Endothelial cell (in vitro differentiated cells): ENCODE data around the gene FAM204A. TPM values are rescaled to one million over a fixed set of nuclear protein-coding genes. Genes with fewer than 3 reads are reported as not detected.

Experiments
- DNase-seq: peaks from one replicate; pipeline ENCODE4 v3.0.0; 2021; ENCODE audit warnings: low spot score
- H3K27ac Mint-ChIP-seq: one replicate; pipeline ENCODE4 v1.8.0; 2021; ENCODE audit warnings: mixed read lengths, inconsistent platforms; ENCODE audit not compliant: unreplicated experiment
- H3K27me3 Mint-ChIP-seq: one replicate; pipeline ENCODE4 v1.8.0; 2021; ENCODE audit warnings: mild to moderate bottlenecking, moderate library complexity, mixed read lengths, inconsistent platforms; ENCODE audit not compliant: unreplicated experiment
- H3K36me3 Mint-ChIP-seq: one replicate; pipeline ENCODE4 v1.8.0; 2021; ENCODE audit warnings: mild to moderate bottlenecking, low read depth, mixed read lengths, inconsistent platforms; ENCODE audit not compliant: unreplicated experiment
- H3K4me1 Mint-ChIP-seq: one replicate; pipeline ENCODE4 v1.8.0; 2021; ENCODE audit warnings: mild to moderate bottlenecking, mixed read lengths, inconsistent platforms; ENCODE audit not compliant: unreplicated experiment
- H3K4me3 Mint-ChIP-seq: one replicate; pipeline ENCODE4 v1.8.0; 2021; ENCODE audit warnings: mild to moderate bottlenecking, mixed read lengths, inconsistent platforms; ENCODE audit not compliant: unreplicated experiment
- H3K9me3 Mint-ChIP-seq: one replicate; pipeline ENCODE4 v1.8.0; 2021; ENCODE audit warnings: mixed read lengths, inconsistent platforms; ENCODE audit not compliant: unreplicated experiment
- CTCF ChIP-seq: fragments of 200-600 bp; sonication (generic); IDR thresholded peaks from one replicate; pipeline ENCODE4 v1.5.0; 2021; ENCODE audit warnings: antibody characterized with exemption; ENCODE audit not compliant: unreplicated experiment
- total RNA-seq: library from RNA; stranded (reverse); fragmentation: NEBNext Ultra II Directional; extraction: Animal tissue kit (Norgen Biotek cat#: 25700); gene quantifications from one replicate; pipeline ENCODE4 v1.2.1, GENCODE V29; 2021; ENCODE audit not compliant: unreplicated experiment

Gene FAM204A
- total RNA-seq, 1 donor from 2014 or later, result 77.4 TPM

- H3K27me3 Mint-ChIP-seq, result no peaks in the 10 kb centered on the region
- DNase-seq, result no peak
- TF ChIP-seq CTCF, result no peak
- H3K9me3 Mint-ChIP-seq, result no peaks in the 10 kb centered on the region
- H3K36me3 Mint-ChIP-seq, result no peaks in the 10 kb centered on the region
- no peak overlapping the region for H3K27ac Mint-ChIP-seq
- H3K4me3 Mint-ChIP-seq, result no peak overlapping the region
- no peaks in the 10 kb centered on the region for H3K4me1 Mint-ChIP-seq
Measured at GRCh38 chr10:118357841-118358240, 15.7 kb upstream of the FAM204A start.

GRCh38 chr10:118356628-118357027 is 14.5 kb upstream of the FAM204A start:
- Mint-ChIP-seq H3K27ac (no peak overlapping the region), H3K36me3 (no peaks in the 10 kb centered on the region), H3K4me3 (no peak overlapping the region), H3K27me3 (no peaks in the 10 kb centered on the region), H3K9me3 (no peaks in the 10 kb centered on the region), H3K4me1 (no peaks in the 10 kb centered on the region)
- no peak for DNase-seq
- no peak for TF ChIP-seq CTCF

- Mint-ChIP-seq H3K36me3 (no peaks in the 10 kb centered on the region), H3K4me3 (no peak overlapping the region), H3K4me1 (no peaks in the 10 kb centered on the region), H3K27me3 (no peaks in the 10 kb centered on the region), H3K9me3 (no peaks in the 10 kb centered on the region), H3K27ac (no peak overlapping the region)
- no peak for DNase-seq
- TF ChIP-seq CTCF, result no peak
Measured at GRCh38 chr10:118355234-118355633, 13.1 kb upstream of the FAM204A start.

GRCh38 chr10:118349235-118349634 is 7.1 kb upstream of the FAM204A start:
- Mint-ChIP-seq H3K4me1 (no peaks in the 10 kb centered on the region), H3K27ac (no peak overlapping the region), H3K4me3 (no peak overlapping the region), H3K9me3 (no peaks in the 10 kb centered on the region), H3K27me3 (no peaks in the 10 kb centered on the region), H3K36me3 (no peaks in the 10 kb centered on the region)
- no peak for DNase-seq
- no peak for TF ChIP-seq CTCF

- H3K36me3 Mint-ChIP-seq, result no peaks in the 10 kb centered on the region
- peaks cover 2% of the 10 kb centered on the region for H3K27me3 Mint-ChIP-seq
- H3K4me1 Mint-ChIP-seq, result peaks cover 18% of the 10 kb centered on the region
- H3K27ac Mint-ChIP-seq, result no peak overlapping the region
- no peak overlapping the region for H3K4me3 Mint-ChIP-seq
- no peak for TF ChIP-seq CTCF
- DNase-seq, result no peak
- no peaks in the 10 kb centered on the region for H3K9me3 Mint-ChIP-seq
Measured at GRCh38 chr10:118343549-118343948, 1.4 kb upstream of the FAM204A start.
